Transverse colon (tissue), 4 donors: ENCODE measurements around the gene SNN.
A peak's percentile ranks its signal among the peaks of the same experiment; 100 is the strongest.

Experiments
- EP300 ChIP-seq: sonication (generic); formaldehyde crosslinking; IDR thresholded peaks from one replicate; pipeline ENCODE4 v1.6.1; 2017; ENCODE audit warnings: antibody characterized with exemption, low read depth
- POLR2A ChIP-seq: fragments of 450-650 bp; IDR thresholded peaks from one replicate; pipeline ENCODE4 v1.6.1; 2016; ENCODE audit warnings: antibody characterized with exemption, mild to moderate bottlenecking, moderate library complexity
- POLR2AphosphoS5 ChIP-seq, 3 donors: sonication (generic); formaldehyde crosslinking; IDR thresholded peaks; one replicate each; pipeline ENCODE4 v1.6.1; 2016; ENCODE audit warnings: antibody characterized with exemption in 3 of 3
- TF ChIP-seq, protein P1 (sequence below), 5 experiments: fragments of 200-600 bp in 3 of 5; fragments of 450-650 bp in 2 of 5; sonication (generic) in 3 of 5; IDR thresholded peaks; 1 replicate in 2 of 5; 2 replicates in 3 of 5; pipeline ENCODE4 v1.5.1; 2016 to 2017; ENCODE audit warnings: antibody characterized with exemption in 5 of 5, inconsistent platforms in 3 of 5, mild to moderate bottlenecking in 2 of 5, moderate library complexity in 1 of 5

DNA sequence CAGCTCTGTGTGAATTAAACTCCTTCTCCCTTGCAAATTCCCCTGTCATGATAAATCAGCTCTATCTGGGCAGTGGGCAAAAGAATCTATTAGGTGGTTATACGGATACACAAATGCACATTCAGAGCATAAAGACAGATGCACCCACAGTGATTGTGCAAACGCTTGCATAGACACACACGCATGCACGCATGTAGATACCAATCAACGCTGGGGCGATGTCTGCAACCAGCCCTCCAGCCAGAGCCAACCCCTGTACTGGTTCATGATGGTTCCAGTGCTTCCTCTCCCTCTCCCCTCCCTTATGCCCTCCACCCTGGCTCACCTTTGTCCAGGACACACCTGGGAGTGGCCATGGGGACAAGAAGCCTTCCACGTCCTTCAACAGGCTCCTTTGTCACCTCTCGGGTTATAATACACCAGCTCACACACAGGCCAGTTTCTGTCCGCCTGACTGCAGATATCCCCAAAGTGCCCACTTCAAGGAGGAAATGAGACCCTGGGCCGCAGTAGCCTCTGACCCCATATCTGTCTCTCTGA lies 33.1 kb upstream of the SNN start:
- peak; percentile 48 for TF ChIP-seq POLR2A
- TF ChIP-seq, protein P1, sequence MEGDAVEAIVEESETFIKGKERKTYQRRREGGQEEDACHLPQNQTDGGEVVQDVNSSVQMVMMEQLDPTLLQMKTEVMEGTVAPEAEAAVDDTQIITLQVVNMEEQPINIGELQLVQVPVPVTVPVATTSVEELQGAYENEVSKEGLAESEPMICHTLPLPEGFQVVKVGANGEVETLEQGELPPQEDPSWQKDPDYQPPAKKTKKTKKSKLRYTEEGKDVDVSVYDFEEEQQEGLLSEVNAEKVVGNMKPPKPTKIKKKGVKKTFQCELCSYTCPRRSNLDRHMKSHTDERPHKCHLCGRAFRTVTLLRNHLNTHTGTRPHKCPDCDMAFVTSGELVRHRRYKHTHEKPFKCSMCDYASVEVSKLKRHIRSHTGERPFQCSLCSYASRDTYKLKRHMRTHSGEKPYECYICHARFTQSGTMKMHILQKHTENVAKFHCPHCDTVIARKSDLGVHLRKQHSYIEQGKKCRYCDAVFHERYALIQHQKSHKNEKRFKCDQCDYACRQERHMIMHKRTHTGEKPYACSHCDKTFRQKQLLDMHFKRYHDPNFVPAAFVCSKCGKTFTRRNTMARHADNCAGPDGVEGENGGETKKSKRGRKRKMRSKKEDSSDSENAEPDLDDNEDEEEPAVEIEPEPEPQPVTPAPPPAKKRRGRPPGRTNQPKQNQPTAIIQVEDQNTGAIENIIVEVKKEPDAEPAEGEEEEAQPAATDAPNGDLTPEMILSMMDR (IDR thresholded peaks at IDR 0.05): no peak
- peak in 2 of 3 donors; percentile 64 to 66 for TF ChIP-seq POLR2AphosphoS5 (IDR thresholded peaks at IDR 0.05)
- no peak for TF ChIP-seq EP300
